ENCODE results near the gene CYP4A22. TPM values are rescaled to one million over a fixed set of nuclear protein-coding genes. Genes with fewer than 3 reads are reported as not detected.
"Not testable (repeated sequence)": the region's sequence is repeated elsewhere in the genome, so short reads cannot be mapped to it uniquely, and the experiment has no call there.

The CYP4A22 gene, protein sequence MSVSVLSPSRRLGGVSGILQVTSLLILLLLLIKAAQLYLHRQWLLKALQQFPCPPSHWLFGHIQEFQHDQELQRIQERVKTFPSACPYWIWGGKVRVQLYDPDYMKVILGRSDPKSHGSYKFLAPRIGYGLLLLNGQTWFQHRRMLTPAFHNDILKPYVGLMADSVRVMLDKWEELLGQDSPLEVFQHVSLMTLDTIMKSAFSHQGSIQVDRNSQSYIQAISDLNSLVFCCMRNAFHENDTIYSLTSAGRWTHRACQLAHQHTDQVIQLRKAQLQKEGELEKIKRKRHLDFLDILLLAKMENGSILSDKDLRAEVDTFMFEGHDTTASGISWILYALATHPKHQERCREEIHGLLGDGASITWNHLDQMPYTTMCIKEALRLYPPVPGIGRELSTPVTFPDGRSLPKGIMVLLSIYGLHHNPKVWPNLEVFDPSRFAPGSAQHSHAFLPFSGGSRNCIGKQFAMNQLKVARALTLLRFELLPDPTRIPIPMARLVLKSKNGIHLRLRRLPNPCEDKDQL
- total RNA-seq (2014; rRNA removed; shearing (Covaris generic)): not detected in 2 replicates

DNA sequence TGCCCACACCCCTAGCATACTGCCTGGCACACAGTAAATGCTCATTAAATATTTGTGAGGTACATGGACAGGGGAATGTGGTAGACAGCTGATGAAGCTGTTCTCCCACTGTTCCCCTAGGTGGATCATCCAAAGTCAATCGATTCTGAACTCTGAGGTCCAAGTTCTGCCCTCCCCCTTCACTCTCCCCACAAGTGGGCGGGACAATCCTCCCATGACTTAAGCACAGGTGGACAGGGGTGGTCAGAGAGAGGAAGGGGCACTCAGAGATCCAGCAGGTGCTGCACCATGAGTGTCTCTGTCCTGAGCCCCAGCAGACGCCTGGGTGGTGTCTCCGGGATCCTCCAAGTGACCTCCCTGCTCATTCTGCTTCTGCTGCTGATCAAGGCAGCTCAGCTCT, at the start of gene CYP4A22:
CYP4A22 (plus strand) TSS at position 244 of the 400 bp plus-strand sequence; CDS start at position 289, 45 bp downstream.
- no peak for DNase-seq (ENCODE audit: low spot score)

DNA sequence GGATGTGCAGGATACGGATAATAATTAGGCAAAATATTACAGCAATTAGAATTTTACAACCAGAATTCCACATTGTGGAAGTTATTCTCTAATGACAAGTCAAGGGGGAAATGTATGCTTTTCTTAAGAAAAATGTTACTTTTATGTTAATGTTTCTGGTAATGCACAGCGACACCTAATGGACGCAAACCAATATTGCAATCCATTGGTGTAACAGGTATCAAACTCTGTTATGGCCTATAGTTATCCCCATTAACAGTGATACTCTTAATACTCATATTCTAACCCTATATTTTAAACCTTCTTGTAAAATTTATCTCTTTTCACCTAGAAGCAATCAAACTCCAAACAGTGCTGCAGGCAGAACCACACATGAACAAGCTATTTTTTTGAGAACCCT, 47.9 kb upstream of the CYP4A22 start:
- DNase-seq (ENCODE audit: low spot score): peak; percentile 16

DNA sequence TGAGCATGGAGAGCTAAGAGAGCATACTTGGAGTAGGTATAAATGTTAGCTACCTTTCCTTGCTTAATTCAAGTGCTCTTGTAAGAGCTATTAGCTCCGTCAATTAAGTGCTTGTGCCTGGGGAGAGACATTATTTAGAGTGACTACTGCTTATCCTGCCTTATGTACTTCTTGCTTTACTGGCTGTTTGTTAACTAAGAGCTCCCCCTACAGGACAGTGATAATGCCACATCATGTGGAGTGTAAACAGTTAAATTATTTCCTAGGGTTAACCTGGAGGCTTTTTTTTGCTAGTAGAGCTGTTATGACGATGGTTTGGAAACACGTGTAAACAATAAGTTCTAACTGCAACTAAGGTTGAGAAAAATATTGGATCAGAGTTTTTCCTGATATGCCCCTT, 45.8 kb upstream of the CYP4A22 start:
- DNase-seq (ENCODE audit: low spot score): not testable (repeated sequence)

DNA sequence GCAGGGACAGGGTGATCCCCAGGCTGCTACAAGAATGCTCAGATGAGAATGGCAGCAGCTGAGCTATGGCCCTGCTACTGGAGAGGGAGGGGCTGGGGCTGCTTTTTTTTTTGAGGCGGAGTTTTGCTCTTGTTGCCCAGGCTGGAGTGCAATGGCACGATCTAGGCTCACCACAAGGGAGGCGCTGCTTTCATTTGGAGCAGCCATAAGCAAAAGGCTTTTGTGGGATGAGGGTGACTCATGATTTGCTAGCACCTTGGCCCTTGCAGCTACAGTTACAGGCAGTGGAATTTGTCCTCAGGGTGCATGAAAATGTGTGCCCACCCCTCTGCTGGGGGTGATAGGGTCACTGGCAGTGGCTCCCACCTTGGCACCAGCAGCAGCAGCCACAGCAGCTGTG, 32.4 kb upstream of the CYP4A22 start:
- DNase-seq (ENCODE audit: low spot score): no peak

DNA sequence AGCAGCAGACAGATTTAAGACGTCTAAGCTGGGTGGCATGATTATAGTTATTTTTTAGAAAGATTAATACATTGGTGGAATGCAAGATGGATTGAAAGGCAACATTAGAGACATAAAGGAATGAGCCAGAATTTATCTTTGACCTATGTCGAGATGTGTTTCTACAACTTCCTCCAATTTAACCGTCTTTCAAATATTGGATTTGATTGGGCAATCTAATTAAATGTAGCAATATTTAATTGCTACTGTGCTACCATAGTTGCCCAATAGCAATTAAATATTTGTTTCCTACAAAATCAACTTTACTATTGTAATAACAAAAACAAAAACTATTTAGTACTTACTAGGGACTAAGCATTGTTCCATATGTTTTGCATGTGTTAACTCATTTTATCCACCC, 30.4 kb upstream of the CYP4A22 start:
- DNase-seq (ENCODE audit: low spot score): no peak

DNA sequence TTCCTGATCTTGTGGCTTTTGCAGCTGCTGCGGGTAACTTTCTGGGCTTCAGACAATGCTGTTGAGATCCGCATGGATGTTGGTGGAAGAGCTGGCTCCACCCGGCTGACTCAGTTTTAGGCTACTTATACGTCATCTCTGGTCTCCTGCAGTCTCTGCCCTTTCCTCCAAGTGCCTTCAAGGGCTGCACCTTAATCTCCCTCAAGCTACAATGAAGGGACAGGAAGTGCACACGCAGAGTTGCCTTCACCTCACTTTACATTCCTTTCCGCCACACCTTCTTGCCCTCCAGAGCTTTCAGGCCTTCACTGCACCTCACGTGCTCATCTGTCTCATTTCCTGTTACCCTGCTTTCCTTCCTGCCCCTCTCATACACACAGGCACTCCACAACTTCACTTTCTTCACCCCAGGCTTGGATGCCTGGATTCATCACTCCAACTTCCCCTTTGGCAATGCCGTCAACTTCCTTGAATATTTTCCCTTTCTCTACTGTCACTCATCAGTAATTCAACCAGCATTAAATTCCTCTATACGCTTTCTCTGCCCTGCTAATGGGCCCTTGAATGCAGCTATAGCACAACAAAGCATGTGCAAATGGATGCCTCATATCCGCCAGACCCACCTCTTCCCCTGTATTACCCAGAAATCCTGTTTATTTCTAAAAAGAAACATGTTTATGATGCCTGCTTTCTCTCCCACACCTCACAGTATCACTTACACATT, 29.2 kb upstream of the CYP4A22 start:
- peak; percentile 82 for DNase-seq (ENCODE audit: low spot score)

DNA sequence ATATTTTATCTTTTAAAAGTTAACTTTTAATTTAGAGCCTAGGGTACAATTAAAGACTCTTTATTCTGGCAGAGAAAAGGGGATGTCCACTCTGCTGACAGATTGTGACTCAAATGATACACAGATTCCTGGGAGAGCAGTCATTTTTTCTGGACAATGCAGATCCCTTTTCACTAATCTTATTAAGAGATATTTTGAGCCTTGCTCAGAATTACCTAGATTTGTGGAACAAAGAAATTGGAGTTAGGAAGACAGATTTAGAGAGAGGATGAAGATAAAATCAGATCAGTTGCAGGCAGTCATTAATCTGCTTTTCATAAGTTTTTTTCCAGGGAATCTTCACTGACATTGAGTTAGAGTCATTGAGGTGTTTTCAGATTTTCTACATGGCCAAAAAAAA, 27.8 kb upstream of the CYP4A22 start:
- peak; percentile 31 for DNase-seq (ENCODE audit: low spot score)

DNA sequence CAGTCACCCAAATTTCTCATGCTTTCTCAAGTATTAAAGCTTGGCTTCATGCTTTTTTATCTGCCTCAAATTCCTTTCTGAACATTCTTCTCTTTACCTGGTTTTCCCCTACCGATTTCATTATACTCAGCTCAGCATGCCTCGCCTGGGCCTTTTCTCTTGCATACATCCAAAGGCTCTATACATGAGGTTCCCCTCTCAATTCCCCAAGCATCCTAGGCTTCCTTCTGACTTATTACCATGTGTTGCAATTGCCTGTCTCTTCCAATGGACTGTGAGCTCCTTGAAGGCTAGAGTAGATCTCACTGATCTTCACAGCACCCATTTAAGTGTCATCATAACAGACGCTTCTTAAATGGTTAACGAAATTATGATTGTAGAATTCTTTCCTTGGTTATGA, 24.1 kb upstream of the CYP4A22 start:
- no peak for DNase-seq (ENCODE audit: low spot score)

DNA sequence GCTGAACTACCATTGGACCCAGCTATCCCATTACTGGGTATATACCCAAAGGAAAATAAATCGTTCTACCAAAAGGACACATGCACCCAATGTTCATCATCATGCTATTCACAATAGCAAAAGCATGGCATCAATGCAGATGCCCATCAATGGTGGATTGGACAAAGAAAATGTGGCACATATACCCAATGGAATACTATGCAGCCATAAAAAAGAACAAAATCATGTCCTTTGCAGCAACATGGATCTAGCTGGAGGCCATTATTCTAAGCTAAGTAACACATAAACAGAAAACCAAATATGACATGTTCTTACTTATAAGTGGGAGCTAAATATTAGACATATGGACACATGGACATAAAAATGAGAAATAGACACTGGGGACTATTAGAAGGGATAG, 16.2 kb upstream of the CYP4A22 start:
- DNase-seq (ENCODE audit: low spot score): not testable (repeated sequence)

DNA sequence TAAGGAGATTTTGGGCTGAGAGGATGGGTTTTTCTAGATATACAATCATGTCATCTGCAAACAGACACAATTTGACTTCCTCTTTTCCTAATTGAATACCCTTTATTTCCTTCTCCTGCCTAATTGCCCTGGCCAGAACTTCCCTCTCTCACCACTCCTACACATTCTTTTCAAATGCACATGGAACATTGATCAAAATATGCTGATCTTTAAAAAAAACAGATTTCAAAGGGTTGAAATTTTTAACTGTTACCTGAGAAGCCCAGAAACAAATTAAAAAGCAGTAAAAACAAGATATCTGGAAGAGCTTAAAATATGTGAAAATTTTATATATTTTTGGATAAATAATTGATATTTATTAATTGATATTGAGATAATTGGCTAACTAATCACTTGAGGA, 12.4 kb upstream of the CYP4A22 start:
- DNase-seq (ENCODE audit: low spot score): not testable (repeated sequence)

DNA sequence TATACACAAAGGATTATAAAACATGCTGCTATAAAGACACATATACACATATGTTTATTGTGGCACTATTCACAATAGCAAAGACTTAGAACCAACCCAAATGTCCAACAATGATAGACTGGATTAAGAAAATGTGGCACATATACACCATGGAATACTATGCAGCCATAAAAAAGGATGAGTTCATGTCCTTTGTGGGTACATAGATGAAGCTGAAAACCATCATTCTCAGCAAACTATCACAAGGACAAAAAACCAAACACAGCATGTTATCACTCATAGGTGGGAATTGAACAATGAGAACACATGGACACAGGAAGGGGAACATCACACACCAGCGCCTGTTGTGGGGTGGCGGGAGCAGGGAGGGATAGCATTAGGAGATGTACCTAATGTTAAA, 10.2 kb upstream of the CYP4A22 start:
- not testable (repeated sequence) for DNase-seq (ENCODE audit: low spot score)

DNA sequence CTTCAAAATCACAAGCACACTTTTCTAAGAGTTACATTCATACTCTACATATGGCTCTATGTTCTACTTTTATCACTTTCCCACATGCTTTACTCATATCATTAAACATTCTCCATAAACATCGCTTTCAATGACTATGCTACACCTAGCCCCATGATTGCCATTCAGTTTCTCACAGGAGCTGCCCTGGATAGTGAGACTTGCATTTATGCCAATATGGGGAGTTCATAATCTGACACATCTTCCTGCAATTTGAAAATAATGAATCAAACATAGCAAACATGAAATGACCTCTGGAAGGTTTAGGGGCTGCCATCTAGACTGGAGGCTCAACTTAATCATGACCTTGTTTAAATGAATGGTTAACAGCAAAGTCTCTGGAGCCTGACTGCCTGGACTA, 9.0 kb upstream of the CYP4A22 start:
- DNase-seq (ENCODE audit: low spot score): no peak

DNA sequence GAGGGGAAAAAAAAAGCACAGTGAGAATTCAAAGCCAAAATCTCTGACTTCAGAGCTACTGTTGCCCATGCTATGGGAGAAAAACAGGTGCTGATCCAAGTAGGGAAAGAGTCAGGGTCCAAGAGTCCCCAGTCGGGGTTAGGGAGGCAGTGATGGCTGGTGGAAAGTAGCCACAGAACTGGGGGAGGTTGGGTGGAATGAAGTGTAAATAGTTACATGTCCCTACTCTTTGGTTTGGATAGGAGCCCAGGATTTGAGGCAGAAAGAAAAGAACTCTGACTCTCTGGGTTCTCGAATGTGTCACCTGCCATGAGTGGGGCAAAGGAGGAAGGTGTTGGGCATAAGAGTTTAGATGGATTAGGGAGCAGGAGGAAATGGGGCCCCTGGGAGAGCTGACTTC, 8.4 kb upstream of the CYP4A22 start:
- DNase-seq (ENCODE audit: low spot score): not testable (repeated sequence)

DNA sequence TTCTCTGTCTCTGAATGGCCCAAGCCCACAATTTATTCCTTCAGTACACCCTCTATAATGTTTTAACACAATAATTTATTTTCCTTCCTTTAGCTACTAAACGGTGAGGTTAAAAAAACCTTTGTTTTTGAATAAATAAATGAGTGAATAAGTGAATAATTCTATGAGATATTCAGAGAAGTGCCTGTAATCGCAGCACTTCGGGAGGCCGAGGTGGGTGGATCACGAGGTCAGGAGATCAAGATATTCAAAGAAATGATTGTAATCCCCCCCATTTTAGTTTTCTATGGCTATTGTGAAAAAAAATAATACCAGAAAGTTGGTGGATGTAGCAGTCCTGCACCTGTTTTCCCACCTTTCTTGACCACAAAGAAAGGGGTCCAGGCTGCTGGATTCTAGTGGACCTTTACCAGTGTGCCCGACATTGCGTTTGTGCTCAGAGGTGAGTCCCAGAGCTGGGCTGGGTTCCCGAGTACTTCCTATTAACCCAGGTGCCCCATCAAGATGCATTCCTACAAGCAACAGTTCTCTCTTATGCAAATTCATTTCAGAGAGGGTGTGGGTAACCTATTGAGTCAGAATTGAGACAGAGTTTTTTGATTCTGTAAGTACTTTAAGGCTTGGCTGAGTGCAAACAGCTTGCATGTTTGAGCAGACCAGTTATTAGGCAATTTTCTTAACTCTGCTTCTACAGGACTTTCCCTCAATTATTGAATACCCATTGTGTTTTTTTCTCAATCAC, 7.6 kb upstream of the CYP4A22 start:
- DNase-seq (ENCODE audit: low spot score): not testable (repeated sequence)

DNA sequence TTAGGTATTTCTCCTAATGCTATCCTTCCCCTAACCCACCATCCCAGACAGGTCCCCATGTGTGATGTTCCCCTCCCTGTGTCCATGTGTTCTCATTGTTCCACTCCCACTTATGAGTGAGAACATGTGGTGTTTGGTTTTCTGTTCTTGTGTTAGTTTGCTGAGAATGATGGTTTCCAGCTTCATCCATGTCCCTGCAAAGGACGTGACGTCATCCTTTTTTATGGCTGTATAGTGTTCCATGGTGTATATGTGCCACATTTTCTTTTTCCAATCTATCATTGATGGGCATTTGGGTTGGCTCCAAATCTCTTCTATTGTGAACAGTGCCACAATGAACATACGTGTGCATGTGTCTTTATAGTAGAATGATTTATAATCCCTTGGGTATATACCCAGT, 4.6 kb upstream of the CYP4A22 start:
- not testable (repeated sequence) for DNase-seq (ENCODE audit: low spot score)

DNA sequence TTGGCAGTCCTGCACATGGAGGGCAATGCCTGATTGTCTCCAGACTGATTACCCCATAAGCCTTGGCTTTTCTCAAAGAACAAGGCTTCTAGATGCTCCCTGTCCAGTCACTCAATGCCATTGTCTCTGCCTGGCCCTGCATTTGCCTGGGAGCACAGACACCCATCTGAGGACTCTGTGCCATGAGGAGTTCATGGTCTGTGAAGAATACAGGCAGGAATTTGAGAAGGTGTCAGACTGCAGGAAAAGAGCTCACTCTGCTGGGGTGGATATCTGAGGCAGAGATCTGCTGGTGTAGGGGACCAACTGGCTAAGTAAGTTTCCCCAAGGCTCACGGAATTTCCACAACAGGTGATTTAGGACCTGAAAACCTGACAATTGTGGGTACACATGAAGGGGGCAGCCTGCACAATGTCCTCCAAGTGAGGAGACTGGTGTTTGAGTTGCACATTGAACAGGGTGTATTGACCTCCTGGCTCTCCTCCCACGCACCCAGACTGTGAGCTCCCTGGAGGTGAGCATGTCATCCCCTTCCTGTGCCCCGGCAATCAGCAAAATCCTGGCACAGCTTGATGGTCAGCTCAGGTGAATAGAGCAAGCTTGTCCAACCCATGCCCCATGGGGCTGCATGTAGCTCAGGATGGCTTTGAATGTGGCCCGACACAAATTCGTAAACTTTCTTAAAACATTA, 829 bp downstream of the CYP4A22 start:
- no peak for DNase-seq (ENCODE audit: low spot score)

DNA sequence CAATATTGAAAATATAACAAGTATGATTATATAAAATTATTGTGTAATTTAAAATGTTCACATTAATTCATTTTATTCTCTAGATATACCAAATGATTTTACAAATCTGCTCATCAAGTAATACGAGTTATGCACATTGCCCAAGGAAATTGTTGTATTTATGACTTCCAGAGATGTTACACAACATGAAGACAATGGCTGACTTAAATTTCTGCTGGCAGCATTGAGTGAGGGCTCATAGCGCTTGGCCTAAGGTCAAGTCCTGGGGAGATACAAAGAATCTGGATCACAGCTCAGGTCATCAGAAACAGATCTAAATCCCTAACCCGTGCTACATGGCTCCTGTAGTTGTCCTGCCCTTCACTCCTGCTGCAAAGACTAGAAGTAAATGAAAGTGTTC, 3.1 kb downstream of the CYP4A22 start:
- DNase-seq (ENCODE audit: low spot score): not testable (repeated sequence)

DNA sequence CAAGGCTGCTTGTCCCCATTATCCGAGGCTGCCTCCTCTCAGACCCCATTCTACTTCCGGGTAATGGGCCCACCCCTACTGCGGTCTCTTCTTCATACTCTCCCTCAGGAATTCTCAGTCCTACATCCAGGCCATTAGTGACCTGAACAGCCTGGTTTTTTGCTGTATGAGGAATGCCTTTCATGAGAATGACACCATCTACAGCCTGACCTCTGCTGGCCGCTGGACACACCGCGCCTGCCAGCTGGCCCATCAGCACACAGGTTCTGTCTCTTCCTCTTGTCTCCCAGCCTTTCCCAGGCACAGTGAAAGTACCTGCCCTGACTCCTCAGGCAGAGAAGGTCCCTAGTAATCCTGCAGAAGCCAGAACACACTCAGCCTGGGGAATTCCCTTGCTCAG, 6.4 kb downstream of the CYP4A22 start:
- DNase-seq (ENCODE audit: low spot score): not testable (repeated sequence)

DNA sequence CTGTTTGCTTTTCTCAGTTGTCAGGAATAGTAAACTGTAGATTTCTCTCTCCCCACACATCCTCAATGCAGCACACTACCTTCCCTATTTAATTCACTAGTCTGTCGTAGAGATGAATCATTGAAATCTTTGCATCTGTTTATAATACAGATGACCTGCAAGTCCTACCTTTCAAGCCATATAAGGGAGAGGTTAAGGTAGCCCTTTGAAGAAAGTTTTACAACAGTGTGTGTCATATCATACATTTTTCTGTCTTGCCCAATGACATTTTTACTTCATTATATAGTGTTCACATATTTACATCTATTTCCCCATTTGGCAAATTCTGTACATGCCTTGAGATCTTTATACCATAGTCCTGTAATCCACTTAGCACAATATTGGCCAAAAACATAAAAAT, 9.3 kb downstream of the CYP4A22 start:
- DNase-seq (ENCODE audit: low spot score): not testable (repeated sequence)

DNA sequence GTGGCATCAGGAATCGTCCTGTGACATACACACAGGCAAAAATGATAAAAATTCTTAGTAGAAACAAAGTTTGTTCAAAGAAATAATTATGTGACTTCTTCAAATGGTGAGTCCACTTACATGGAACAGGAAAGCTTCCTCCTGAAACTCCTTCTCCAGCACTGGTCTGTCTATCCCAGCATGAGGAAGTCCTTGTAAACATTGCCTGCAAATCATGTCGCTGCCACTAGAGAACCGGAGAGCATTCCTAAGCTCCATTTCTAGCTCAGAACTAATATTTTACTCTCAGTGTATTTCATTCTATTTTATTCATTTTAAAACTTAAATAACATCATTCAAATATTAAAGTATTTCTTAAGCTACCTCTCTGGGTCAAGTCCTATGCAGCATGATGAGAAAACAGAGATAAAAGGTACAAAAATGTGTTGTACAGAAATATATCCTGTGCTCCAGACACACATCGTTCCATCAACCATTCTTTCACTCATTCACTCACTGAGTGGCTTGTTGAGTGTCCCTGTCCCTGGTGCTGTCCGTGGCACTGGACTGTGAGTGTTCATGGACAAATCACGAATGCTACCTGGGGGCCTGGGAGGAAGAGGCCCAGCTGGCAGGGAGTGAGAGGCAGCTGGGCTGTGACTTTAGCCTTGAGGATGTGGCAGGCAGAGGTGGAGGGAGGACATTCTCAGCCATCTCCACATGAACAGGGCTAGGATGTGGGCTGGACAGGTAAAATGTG, 10.0 kb downstream of the CYP4A22 start:
- no peak for DNase-seq (ENCODE audit: low spot score)

DNA sequence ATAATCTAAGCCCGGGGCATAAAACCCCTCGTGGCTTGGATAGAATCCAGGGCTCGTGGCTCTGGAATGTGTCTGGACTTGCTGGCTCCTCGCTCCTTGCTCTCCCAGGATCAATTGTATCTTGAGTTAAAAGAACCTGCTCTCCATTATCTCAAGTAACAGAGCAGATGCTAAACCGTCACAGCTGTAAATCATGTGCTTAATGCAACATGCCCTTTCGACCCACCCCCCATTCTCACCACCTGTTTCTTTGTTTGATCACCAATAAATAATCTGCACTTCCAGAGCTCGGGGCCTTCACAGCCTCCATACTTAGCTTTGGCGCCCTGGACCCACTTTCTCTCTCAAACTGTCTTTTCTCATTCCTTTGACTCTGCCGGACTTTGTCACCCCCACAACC, 11.9 kb downstream of the CYP4A22 start:
- not testable (repeated sequence) for DNase-seq (ENCODE audit: low spot score)
